HCT116 (cell line): ENCODE results near the gene ALDH1L1. TPM values are rescaled to one million over a fixed set of nuclear protein-coding genes. Genes with fewer than 3 reads are reported as not detected.

Experiments
- ATAC-seq: fragments of 200-7000 bp; cut with Tn5 transposase; 2 replicates; pipeline ENCODE4 v1.9.1; 2020; ENCODE audit warnings: mild to moderate bottlenecking, moderate library complexity
- BruUV-seq: library from RNA; stranded (reverse); fragments of 400-500 nt; replicated peaks from 2 replicates; lab custom pipeline; 2021; lab: Mats Ljungman, UMichigan
- CTCF ChIA-PET: fragments of 300-600 bp; sonication (Branson Sonifier 250); formaldehyde crosslinking; loops from one replicate; lab custom pipeline; 2021; ENCODE audit warnings: antibody characterized with exemption; lab: Charles Lee
- POLR2A ChIA-PET: fragments of 300-600, 350-600 bp; sonication (Branson Sonifier 250); formaldehyde crosslinking; loops from one replicate; lab custom pipeline; 2021; ENCODE audit warnings: antibody characterized with exemption; lab: Charles Lee
- RAD21 ChIA-PET, 2 experiments: fragments of 300-600 bp; sonication (Branson Sonifier 250); formaldehyde crosslinking; loops; one replicate each; lab custom pipeline; 2023; ENCODE audit warnings: low total read pairs in 2 of 2; ENCODE audit not compliant: uncharacterized antibody in 2 of 2, unreplicated experiment in 2 of 2, low non-redundant PET in 1 of 2; lab: Charles Lee
- DNase-seq: peaks from one replicate; pipeline ENCODE4 v3.0.0-alpha.2; 2010; ENCODE audit warnings: low read depth, low spot score
- H2AFZ ChIP-seq: fragments of 200-600 bp; shearing (Covaris generic), sonication (generic); 2 replicates; pipeline ENCODE4 v1.6.1; 2017; ENCODE audit warnings: low read depth, mixed run types, mixed read lengths, antibody characterized with exemption, low read length; ENCODE audit not compliant: poor library complexity, severe bottlenecking
- H3K27ac ChIP-seq: 2 replicates; pipeline ENCODE4 v1.5.1; 2012; ENCODE audit warnings: low read depth, low read length
- H3K27me3 ChIP-seq: fragments of 200-600 bp; sonication (generic); 2 replicates; pipeline ENCODE4 v1.6.1; 2016; ENCODE audit warnings: mixed run types, low read length, mixed read lengths; ENCODE audit not compliant: insufficient read depth
- H3K36me3 ChIP-seq, 2 experiments: fragments of 200-500 bp in 1 of 2; fragments of 200-600 bp in 1 of 2; sonication (Bioruptor generic) in 1 of 2; sonication (generic) in 1 of 2; 2 replicates each; pipeline versions ENCODE4 v1.5.1 to v1.6.1; 2014 to 2016; ENCODE audit warnings: low read length in 2 of 2, inconsistent platforms in 1 of 2, mixed read lengths in 1 of 2, mixed run types in 1 of 2; ENCODE audit not compliant: insufficient read depth in 2 of 2, control insufficient read depth in 1 of 2
- H3K4me1 ChIP-seq, 2 experiments: fragments of 200-600 bp in 1 of 2; sonication (generic) in 1 of 2; 2 replicates each; pipeline versions ENCODE4 v1.5.1 to v1.6.1; 2012 to 2017; ENCODE audit warnings: low read length in 2 of 2, inconsistent platforms in 1 of 2, mild to moderate bottlenecking in 1 of 2, mixed read lengths in 1 of 2, mixed run types in 1 of 2, moderate library complexity in 1 of 2; ENCODE audit not compliant: insufficient read depth in 2 of 2, control insufficient read depth in 1 of 2
- H3K4me2 ChIP-seq: fragments of 200-600 bp; sonication (generic); 2 replicates; pipeline ENCODE4 v1.6.1; 2017; ENCODE audit warnings: mixed run types, low read length, mixed read lengths
- H3K4me3 ChIP-seq, 2 experiments: fragments of 200-600 bp in 1 of 2; sonication (generic) in 1 of 2; replicated peaks in 1 of 2; 2 replicates each; pipeline ENCODE4 v1.5.1; 2011 to 2016; ENCODE audit warnings: low read length in 2 of 2, control low read depth in 1 of 2, low read depth in 1 of 2, mild to moderate bottlenecking in 1 of 2, mixed read lengths in 1 of 2, mixed run types in 1 of 2
- H3K79me2 ChIP-seq: fragments of 200-600 bp; sonication (generic); 2 replicates; pipeline ENCODE4 v1.6.1; 2017; ENCODE audit warnings: mild to moderate bottlenecking, mixed run types, low read length, moderate library complexity, mixed read lengths; ENCODE audit not compliant: insufficient read depth
- H3K9ac ChIP-seq: fragments of 200-600 bp; sonication (generic); 2 replicates; pipeline ENCODE4 v1.6.1; 2016; ENCODE audit warnings: low read length, mixed read lengths
- H3K9me2 ChIP-seq: fragments of 200-600 bp; sonication (generic), shearing (Covaris generic); 2 replicates; pipeline ENCODE4 v1.6.1; 2017; ENCODE audit warnings: mixed run types, mild to moderate bottlenecking, moderate library complexity; ENCODE audit not compliant: insufficient read depth
- H3K9me3 ChIP-seq, 2 experiments: fragments of 200-500 bp in 1 of 2; fragments of 200-600 bp in 1 of 2; sonication (Bioruptor generic) in 1 of 2; sonication (generic) in 1 of 2; 2 replicates each; pipeline ENCODE4 v1.6.1; 2014 to 2017; ENCODE audit warnings: low read length in 2 of 2, mixed read lengths in 2 of 2, inconsistent platforms in 1 of 2, low read depth in 1 of 2, mild to moderate bottlenecking in 1 of 2, mixed run types in 1 of 2, moderate library complexity in 1 of 2; ENCODE audit not compliant: control insufficient read depth in 1 of 2, insufficient read depth in 1 of 2
- H4K20me1 ChIP-seq: fragments of 200-600 bp; sonication (generic), shearing (Covaris generic); 2 replicates; pipeline ENCODE4 v1.6.1; 2017; ENCODE audit warnings: mixed run types, mild to moderate bottlenecking, moderate library complexity; ENCODE audit not compliant: insufficient read depth
- CBX3 ChIP-seq: IDR thresholded peaks from 2 replicates; pipeline ENCODE4 v1.6.1; 2012; ENCODE audit warnings: low read depth
- EGR1 ChIP-seq: IDR thresholded peaks from 2 replicates; pipeline ENCODE4 v1.6.1; 2012; ENCODE audit warnings: low read depth
- ELF1 ChIP-seq: IDR thresholded peaks from 2 replicates; pipeline ENCODE4 v1.6.1; 2012; ENCODE audit warnings: low read depth, borderline replicate concordance
- EZH2phosphoT487 ChIP-seq: fragments of 200-600 bp; IDR thresholded peaks from 2 replicates; pipeline ENCODE4 v1.6.1; 2018; ENCODE audit warnings: antibody characterized with exemption, borderline replicate concordance
- FOSL1 ChIP-seq: IDR thresholded peaks from 2 replicates; pipeline ENCODE4 v1.6.1; 2012; ENCODE audit warnings: low read depth
- JUND ChIP-seq: IDR thresholded peaks from 2 replicates; pipeline ENCODE4 v1.6.1; 2012
- RAD21 ChIP-seq: IDR thresholded peaks from 2 replicates; pipeline ENCODE4 v1.6.1; 2012; ENCODE audit warnings: low read depth, mild to moderate bottlenecking
- SRF ChIP-seq: IDR thresholded peaks from 2 replicates; pipeline ENCODE4 v1.6.1; 2012; ENCODE audit warnings: low read depth
- TCF7L2 ChIP-seq: IDR thresholded peaks from 2 replicates; pipeline ENCODE4 v1.7.0; 2011; ENCODE audit warnings: borderline replicate concordance, inconsistent platforms; ENCODE audit not compliant: insufficient read depth, insufficient read length; ENCODE audit errors: extremely low read depth
- ZFX ChIP-seq: fragments of 450-650 bp; IDR thresholded peaks from 2 replicates; pipeline ENCODE4 v1.6.1; 2017
- ZNF274 ChIP-seq: fragments of 200-500 bp; sonication (Bioruptor generic); IDR thresholded peaks from 2 replicates; pipeline ENCODE4 v1.6.1; 2014; ENCODE audit warnings: mild to moderate bottlenecking, low read depth, low read length, inconsistent platforms
- intact Hi-C: fragments of 100-400 bp; cut with micrococcal nuclease; formaldehyde crosslinking; loops from 2 replicates; pipeline ENCODE4 v1.10.0; 2022
- total RNA-seq: library from RNA; stranded (reverse); gene quantifications from one replicate; pipeline ENCODE4 v1.2.1, GENCODE V29; 2021; ENCODE audit not compliant: unreplicated experiment
- TF ChIP-seq, protein P1 (sequence below): IDR thresholded peaks from 2 replicates; pipeline ENCODE4 v1.6.1; 2012
- TF ChIP-seq, protein P2 (sequence below): IDR thresholded peaks from 2 replicates; pipeline ENCODE4 v1.6.1; 2011; ENCODE audit warnings: mild to moderate bottlenecking, low read length, moderate library complexity; ENCODE audit not compliant: insufficient replicate concordance; ENCODE audit errors: extremely low read depth
- TF ChIP-seq, protein P3 (sequence below): IDR thresholded peaks from 2 replicates; pipeline ENCODE4 v1.6.1; 2012; ENCODE audit warnings: low read depth

The ALDH1L1 gene
- total RNA-seq, 1 experiment from 2014 or later, result 0.81 TPM

DNA sequence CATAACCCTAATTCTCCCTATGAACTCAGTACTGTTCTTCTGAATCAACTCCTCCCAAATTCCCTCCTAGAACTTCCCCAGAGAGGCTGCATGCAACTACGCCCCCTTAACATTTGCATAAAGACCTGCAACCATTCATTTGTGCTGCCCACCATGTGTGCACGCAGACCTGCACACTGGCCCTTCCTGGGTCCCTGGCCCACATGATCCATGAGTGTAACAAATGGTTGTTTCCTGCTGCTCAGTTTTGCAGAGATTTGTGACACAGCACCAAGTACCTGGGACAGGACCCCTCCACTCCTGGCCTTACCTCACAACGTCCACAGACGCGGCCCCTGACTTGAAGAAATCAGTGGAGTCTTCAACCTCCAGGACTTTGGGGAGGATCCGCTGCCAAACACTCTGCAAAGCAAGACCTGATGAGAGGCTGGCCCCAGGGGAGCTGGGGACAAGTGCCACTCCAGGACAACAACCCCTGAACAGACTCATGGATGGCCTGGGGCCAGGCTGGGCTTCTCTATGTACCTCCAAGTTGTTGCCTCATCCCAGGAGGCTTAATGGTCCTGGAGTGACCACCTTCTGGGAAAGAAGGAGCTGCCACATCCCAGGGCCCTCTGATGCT, 33.8 kb downstream of the ALDH1L1 start:
- Histone ChIP-seq H3K4me1 (no peaks in the 10 kb centered on the region), H3K9ac (no peak overlapping the region), H3K27ac (no peak overlapping the region), H3K9me2 (no peaks in the 10 kb centered on the region), H3K4me2 (no peak overlapping the region), H3K36me3 (no peaks in the 10 kb centered on the region), H3K79me2 (no peaks in the 10 kb centered on the region), H4K20me1 (no peaks in the 10 kb centered on the region), H3K4me3 (no peak overlapping the region), H2AFZ (no peak overlapping the region), H3K27me3 (peaks cover 16% of the 10 kb centered on the region; the same call in 1 of the 2 replicates), H3K9me3 (no peaks in the 10 kb centered on the region)
- no TSS peak for BruUV-seq
- TF ChIP-seq ELF1 (no peak), EGR1 (no peak), EZH2phosphoT487 (no peak), ZFX (no peak), CBX3 (no peak), FOSL1 (no peak), TCF7L2 (no peak), SRF (no peak), ZNF274 (no peak), JUND (no peak), RAD21 (no peak)
- TF ChIP-seq, protein P1, sequence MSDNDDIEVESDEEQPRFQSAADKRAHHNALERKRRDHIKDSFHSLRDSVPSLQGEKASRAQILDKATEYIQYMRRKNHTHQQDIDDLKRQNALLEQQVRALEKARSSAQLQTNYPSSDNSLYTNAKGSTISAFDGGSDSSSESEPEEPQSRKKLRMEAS, result no peak
- TF ChIP-seq, protein P2, sequence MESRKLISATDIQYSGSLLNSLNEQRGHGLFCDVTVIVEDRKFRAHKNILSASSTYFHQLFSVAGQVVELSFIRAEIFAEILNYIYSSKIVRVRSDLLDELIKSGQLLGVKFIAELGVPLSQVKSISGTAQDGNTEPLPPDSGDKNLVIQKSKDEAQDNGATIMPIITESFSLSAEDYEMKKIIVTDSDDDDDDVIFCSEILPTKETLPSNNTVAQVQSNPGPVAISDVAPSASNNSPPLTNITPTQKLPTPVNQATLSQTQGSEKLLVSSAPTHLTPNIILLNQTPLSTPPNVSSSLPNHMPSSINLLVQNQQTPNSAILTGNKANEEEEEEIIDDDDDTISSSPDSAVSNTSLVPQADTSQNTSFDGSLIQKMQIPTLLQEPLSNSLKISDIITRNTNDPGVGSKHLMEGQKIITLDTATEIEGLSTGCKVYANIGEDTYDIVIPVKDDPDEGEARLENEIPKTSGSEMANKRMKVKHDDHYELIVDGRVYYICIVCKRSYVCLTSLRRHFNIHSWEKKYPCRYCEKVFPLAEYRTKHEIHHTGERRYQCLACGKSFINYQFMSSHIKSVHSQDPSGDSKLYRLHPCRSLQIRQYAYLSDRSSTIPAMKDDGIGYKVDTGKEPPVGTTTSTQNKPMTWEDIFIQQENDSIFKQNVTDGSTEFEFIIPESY, result no peak
- TF ChIP-seq, protein P3, sequence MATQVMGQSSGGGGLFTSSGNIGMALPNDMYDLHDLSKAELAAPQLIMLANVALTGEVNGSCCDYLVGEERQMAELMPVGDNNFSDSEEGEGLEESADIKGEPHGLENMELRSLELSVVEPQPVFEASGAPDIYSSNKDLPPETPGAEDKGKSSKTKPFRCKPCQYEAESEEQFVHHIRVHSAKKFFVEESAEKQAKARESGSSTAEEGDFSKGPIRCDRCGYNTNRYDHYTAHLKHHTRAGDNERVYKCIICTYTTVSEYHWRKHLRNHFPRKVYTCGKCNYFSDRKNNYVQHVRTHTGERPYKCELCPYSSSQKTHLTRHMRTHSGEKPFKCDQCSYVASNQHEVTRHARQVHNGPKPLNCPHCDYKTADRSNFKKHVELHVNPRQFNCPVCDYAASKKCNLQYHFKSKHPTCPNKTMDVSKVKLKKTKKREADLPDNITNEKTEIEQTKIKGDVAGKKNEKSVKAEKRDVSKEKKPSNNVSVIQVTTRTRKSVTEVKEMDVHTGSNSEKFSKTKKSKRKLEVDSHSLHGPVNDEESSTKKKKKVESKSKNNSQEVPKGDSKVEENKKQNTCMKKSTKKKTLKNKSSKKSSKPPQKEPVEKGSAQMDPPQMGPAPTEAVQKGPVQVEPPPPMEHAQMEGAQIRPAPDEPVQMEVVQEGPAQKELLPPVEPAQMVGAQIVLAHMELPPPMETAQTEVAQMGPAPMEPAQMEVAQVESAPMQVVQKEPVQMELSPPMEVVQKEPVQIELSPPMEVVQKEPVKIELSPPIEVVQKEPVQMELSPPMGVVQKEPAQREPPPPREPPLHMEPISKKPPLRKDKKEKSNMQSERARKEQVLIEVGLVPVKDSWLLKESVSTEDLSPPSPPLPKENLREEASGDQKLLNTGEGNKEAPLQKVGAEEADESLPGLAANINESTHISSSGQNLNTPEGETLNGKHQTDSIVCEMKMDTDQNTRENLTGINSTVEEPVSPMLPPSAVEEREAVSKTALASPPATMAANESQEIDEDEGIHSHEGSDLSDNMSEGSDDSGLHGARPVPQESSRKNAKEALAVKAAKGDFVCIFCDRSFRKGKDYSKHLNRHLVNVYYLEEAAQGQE, result no peak
- ChIA-PET RAD21 (no interaction called here), CTCF (no interaction called here), POLR2A (no interaction called here)
- intact Hi-C loops, result no loop called here
- ATAC-seq (no peak), DNase-seq (no peak)
